HG03060 (cell line): ENCODE measurements around the gene S100G.

Source experiments
- ATAC-seq: cut with Tn5 transposase; IDR thresholded peaks from one replicate; pipeline ENCODE4 v1.9.1; 2021; ENCODE audit warnings: low read depth, moderate number of reproducible peaks; ENCODE audit not compliant: unreplicated experiment

S100G gene

DNA sequence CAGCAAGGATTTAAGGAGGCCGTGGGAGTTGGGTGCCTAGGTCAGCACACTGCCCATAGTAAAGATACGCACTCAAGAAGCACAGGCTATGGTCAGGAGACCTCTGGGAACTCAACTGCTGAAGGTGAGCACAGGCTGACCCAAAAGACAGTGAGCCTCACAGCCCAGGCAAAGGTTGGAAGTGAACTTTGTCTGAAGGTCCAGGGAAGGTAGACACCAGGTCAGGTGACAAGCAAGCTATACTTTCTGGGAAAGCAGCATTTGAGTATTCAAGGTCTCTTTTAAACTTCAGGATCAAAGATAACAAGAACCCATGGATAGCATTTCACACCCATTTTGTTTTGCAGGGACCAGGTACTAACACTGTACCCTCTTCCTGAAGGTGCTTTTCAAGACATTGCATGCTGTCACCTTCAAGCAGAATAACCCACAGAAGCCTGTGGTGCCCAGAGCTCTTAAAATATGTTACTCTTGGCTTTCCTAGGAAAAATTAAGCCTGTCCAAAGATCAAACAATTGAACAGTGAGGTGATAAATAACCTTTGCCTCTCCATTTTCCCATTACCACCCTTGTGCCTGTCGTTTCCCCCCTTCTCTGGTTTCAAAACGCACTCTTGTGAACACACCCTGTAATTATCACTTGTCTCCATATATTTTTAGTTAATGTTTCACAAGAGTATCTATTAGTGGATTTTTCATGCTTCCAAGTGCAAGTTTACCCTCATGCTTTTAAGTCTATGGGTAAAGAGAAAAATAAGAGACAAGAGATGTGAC lies 3.4 kb upstream of the S100G start:
- no peak for ATAC-seq

DNA sequence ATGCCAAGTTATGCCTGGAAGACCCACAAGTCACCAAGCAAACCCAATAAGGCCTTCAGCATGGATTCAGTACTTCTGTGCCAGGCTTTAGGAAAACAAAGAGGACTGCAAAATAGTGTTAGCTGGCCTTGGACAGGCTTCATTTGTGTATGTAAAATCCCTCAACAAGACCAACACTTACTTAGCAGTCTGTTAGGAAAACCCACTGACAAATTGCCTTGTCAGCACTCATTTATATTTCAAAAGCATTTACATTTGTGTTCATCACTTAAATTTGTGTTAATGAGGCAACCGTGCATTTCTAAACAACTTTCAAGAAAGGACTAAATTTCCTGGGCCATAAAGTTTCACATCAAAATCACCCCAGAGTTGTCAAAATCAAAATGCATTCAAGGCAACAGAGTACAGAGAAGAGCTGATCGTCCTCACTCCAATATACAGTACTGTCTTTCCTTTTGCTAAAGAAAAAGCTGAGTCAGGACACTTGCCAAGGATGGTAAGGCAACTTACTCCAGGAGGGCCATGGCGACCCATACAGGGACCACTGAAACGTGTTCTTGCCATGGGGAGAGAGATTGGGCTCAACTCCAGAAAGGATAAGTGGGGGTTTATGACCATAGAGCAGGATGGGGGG lies 1.6 kb downstream of the S100G start:
- no peak for ATAC-seq

DNA sequence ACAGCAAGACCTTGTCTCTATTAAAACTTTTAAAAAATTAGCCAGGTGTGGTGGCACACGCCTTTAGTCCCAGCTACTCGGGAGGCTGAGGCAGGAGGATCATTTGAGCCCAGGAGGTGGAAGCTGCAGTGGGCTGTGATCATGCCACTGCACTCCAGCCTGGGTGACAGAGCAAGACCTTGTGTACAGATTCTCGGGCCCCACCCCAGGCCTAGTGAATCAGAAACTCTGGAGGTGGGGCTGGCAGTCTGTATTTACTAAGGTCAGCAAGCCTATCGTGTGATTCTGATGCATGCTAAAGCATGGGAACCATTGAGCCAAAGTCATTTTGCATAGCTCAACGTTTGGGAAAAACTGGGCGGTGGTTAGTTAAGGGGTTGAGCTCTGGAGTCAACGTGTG lies 3.5 kb downstream of the S100G start:
- no peak for ATAC-seq

DNA sequence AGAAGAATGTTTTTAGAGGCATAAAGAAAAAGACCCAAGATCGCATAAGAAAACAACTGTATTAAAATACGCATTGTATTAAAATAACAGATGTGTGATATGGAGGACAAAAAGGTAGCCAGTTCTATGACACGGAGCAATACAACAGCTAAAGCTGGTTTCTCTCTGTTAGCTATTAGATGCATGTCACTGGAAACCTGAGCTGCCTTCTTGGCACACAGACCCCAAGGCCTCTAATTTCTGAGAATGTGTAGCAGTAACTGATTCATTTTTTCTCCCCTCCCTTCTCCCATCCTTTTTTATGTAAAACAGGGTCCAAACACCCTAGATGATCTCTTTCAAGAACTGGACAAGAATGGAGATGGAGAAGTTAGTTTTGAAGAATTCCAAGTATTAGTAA lies 4.1 kb downstream of the S100G start:
- ATAC-seq, result no peak

DNA sequence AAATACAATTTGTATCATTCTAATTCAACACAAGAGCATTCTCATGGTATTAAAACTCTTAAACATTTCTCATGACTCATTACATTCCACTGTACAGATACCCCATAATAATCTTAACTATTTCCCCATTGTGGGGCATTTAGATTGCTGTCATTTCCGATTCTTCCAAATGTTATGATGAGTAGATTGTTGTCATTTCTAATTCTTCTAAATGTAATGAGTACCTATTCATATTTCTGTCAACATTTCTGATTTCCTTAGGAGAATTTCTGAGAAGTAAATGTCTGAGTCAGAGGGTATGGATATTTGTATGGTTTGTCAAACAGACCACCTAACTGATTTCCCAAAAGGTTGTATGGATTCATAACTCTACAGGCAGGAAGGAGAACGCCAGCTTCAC lies 8.3 kb downstream of the S100G start:
- ATAC-seq, result no peak

DNA sequence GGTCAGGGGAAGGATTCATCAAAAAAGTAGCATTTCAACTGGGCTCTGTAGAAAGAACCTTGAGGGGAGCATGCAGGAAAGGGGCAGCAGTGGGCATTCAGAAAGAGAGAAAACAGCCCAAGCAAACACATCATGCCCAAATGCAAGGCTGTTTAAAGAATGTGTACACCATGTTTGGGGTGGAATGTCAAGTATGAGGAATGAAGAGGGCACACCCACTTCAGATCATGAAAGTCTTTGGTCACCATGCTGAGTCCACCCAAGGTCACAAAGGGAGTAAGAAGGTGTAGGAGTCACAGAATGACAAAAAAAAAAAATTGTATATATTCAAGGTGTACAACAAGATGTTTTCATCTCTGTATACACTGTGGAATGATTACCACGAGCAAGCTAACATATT lies 9.4 kb downstream of the S100G start:
- ATAC-seq, result no peak

DNA sequence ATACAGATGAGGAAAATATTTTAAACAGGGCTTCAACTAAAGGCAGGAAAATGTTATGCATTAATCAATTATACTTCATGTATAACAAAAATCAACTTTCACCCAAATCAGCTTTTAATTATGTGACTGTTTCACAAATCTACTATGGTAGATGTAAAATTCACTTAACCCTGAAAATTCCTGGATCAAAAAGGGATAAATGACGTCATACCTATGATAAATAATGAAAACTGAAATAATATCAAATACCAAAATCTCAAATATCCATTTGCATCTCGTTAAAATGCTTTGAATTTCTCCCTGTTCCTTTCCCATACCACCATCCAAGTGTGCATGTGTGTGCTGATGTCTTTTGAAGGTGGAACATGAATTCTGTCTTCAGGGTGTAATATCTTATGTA lies 11.5 kb downstream of the S100G start:
- ATAC-seq, result no peak

DNA sequence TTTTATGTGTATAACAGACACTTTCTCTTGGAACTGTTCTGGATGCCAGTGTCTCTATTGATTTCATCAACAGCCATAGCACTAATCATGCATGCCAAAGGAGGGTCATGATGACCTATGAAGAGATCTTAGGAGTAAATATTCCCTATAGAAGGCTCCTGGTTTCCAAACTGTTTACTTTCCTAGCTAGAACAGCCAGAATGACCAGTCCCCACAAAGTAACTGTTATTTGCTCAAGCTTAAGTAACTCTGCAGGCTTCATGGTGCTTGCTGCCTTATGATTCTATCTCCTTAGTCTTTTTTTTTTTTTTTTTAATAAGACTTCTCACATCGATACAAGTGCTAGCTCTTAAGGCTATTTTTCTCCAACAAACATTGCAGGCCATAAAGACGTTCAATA lies 12.4 kb downstream of the S100G start:
- ATAC-seq, result no peak

DNA sequence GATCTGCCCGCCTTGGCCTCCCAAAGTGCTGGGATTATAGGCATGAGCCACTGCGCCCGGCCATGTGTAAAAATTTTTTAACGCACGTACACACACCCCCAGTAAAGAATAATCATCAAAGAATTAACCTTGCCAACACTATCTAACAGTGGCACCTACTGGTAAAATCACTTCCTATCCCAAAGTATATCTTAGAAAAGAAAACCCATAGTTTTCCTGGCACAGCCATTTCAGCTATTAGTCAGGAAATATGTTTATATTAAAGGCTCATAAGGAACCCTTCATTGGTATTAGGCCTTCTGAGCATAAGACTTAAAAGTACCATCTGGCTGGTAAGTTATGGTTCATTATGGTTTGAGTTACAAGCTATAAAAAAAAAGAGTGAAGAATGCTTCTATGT lies 14.1 kb downstream of the S100G start:
- ATAC-seq, result no peak

DNA sequence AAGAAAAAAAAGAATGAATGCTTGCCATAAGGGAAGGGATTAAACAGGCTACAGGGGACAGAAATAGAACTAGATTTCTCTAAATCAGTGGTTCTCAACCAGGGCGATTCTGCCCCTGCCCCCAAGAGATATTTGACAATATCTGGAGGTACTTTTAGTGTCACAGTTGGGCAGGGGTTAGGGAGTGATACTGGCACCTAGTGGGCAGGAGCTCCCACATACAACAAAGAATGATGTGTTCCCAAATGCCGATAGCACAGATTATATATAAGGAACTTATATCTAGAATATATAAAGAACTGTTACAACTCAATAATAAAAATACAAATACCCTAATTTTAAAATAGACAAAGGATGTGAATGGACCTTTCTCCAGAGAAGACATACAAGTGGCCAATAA lies 14.7 kb downstream of the S100G start:
- no peak for ATAC-seq

DNA sequence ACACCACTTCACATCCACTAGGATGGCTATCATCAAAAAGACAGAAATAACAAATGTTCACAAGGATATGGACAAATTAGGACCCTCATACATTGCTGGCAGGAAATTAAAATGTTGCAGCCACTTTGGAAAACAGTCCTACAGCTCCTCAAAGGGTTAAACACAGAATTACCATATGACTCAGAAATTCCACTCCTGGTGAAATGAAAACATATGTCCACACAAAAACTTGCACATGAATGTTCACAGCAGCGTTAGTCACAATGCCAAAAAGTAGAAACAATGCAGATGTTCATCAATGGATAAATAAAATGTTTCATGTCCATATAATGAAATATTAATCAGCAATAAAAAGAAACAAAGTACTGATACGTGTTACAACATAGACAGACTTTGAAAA lies 15.1 kb downstream of the S100G start:
- ATAC-seq, result no peak

DNA sequence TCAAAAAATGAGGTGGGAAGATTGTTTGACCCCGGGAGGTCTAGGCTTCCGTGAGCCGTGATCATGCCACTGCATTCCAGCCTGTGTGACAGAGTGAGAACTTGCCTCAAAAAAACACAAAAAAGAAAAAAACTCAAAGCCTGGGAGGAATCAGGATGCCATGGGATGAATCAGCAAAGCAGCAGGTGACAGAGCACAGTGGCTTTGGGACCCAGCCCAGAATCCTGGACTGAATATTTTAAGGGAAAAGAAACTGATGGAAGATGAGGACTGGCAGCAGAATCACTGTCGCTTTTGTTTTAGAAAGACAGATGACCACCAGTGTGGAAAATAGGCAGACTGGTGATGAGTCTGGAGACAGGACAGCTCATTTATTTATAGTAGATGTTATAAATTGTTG lies 16.6 kb downstream of the S100G start:
- ATAC-seq, result no peak

DNA sequence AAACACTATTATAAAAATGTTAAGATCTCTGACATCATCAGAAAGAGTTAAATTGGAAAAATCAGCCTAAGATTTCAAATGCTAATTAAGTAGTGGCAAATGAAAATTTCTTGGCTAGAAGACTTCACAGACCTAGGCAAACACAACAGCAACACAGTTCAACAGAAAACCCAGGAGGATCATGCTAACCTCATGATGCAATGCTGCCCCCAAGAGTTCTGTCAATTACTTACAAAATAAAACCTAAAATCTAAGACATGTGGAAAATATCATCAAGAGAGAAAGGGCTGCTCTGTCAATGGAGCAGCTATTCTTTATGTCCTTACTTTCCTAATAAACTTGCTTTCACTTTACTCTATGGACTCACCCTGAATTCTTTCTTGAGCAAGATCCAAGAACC lies 21.0 kb downstream of the S100G start:
- ATAC-seq, result no peak

DNA sequence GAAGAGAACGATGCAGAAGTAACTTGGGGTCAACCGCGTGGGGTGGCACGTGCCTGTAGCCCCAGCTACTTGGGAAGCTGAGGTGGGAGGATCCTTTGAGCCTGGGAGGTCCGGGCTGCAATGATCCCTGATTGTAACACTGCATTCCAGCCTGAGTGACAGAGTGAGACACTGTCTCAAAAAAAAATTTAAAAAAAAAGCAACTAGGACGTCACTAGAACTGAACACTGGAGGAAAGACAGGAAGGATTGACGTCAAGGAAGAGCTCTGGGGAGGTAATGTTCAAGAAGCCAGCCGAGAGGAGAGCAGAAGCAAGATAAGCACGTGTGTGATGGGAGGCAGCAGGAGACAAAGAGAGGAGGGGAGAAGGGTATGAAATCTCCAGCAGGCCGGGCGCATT lies 28.7 kb downstream of the S100G start:
- no peak for ATAC-seq

DNA sequence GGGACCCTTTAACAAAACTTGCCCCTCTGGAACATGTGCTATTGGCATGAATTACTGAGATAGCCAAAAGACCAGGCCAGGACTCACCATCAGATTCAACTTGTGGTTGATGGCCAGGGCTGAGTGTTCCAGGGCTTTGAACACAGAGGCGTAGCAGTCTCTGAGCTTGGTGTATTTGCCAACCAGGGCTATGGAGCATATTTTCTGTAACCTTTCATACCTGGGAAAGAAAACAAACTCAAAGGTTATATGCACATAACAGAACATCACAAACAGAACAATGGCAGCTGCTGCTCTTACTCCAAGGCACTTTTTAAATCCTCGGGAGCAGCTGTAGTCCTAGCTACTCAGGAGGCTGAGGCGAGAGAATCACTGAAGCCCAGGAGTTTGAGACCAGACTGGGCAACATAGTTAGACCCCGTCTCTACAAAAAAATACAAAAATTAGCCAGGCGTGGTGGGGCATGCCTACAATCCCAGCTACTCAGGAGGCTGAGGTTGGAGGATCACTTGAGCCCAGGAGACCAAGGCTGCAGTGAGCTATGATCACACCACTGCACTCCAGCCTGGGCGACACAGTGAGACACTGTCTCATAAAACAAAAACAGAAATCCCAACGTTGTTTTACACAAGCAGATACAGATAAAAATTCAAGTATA lies 33.2 kb downstream of the S100G start:
- ATAC-seq, result no peak

DNA sequence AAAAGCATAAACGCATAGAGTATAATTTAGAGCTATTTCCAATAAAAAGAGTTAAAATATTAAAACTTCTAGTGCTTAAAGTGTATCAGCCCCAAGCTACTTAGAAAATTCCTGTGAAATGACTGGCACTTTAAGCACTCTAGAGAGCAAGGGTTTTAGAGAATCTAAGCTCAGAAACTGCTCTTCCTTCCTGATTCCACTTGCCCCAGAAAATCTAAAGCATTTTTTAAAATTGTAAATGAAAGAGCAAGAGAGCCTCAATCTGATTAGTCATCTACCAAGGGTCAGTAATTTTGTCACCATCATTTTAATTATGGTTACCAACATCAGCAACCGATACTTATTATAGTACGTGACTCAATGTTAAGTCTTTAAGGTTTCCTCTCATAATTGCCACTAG lies 37.6 kb downstream of the S100G start:
- no peak for ATAC-seq

DNA sequence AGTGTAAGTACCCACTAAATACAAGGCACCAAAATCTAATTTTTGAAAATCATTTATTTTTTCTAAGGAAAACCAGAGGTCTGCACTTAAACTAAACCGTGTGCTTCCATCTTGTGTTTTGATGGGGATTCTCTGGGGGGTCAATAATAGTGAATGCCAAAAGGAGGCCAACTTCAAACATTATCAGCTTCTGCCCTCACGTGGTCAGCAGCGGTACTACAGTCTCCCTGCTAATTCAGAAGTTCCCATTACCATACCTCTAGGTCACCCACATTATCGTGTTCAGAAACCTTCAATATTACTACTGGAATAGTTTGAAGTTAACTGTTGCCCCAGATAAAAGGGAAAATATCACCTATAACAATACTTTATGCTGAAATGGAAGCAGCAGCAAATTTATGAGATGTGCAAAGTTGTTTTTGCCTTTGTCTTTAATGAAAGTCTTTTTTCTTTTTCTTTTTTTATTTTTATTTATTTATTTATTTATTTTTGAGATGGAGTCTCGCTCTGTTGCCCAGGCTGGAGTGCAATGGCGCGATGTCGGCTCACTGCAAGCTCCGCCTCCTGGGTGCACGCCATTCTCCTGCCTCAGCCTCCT lies 45.2 kb downstream of the S100G start:
- no peak for ATAC-seq

DNA sequence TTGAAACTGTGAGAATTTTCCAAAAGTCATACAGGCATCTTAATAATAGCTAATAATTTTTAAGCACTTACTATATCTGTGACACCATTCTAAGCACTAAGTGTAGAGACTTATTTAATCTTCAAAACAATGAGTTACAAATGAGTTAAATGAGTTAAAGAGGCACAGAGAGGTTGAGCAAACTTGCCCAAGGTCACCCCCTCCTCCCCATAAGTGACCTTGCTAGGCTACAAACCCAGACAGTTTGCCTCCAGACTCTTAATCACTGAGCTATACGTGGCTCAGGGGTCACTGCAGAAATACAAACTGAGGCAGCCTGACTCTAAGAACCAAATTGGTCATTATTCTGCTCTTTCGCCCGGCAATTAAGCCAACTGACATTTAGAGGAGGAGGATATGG lies 47.0 kb downstream of the S100G start:
- no peak for ATAC-seq

DNA sequence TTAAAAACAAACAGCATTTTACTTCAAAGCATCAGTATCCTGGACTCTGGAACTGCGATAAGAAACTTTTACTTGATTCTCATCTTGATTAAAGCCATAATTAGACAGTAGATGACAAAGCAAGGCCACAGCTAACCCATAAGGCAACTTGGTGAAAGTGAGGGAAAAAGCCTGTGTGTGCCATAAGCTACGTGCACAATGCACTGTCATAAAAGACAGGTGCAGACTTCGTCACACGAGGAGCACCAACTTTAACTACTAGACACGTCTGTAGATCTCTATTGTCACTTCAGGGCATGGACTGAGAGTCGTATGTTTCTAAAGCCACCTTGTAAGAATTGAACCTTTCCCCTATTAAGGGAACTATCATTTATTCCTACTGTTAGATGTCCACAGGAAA lies 49.4 kb downstream of the S100G start:
- ATAC-seq, result no peak

DNA sequence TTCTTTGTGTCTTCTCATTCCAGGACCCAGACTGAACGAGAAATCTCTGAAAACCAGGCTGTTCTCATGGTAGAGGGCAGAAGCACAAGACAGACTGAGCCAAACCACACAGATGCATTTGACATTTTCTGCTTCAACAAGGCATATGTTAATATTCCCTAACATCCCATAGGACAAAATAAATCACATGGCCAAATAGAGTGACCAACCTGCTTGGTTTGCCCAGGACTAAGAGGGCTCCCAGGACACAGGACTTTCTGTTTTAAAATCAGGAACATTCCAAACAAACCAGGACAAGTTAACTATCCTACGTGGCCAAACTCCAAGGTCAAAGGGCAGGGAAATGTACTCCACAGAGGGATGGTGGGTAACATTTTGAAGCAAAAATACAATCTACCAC lies 50.8 kb downstream of the S100G start:
- no peak for ATAC-seq

DNA sequence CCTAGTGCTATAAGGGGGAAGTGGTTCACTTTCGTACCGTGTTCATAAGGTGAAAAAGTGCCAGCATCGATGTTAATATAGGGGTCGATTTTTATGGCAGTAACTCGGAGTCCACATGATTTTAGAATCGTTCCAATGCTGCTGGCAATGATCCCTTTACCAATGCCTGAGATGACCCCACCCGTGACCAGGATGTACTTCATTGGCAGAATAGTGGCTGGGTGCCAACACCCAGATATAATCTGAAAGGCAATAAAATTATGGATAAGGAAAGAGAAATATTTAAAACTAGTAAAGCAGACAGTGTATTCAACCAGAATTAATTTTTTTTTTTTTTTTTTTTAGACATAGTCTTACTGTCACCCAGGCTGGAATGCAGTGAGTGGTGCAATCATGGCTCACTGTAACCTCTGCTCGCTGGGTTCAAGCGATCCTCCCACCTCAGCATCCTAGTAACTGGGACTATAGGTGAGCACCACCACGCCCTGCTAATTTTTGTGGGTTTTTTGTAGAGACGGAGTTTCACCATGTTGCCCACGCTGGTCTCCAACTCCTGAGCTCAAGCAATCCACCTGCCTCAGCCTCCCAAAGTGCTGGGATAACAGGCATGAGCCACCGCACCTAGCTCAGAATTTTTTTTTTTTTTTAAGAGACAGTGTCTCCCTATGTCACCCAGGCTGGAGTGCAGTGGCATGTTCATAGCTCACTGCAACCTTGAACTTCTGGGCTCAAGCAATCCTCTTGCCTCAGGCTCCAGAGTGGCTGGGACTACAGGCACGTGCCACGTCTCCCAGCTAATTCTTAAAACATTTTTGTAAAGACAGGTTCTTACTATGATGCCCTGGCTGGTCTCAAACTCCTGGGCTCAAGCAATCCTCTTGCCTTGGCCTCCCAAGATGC lies 53.0 kb downstream of the S100G start:
- ATAC-seq, result no peak
